ENCODE results near the gene DOCK10.

DNA sequence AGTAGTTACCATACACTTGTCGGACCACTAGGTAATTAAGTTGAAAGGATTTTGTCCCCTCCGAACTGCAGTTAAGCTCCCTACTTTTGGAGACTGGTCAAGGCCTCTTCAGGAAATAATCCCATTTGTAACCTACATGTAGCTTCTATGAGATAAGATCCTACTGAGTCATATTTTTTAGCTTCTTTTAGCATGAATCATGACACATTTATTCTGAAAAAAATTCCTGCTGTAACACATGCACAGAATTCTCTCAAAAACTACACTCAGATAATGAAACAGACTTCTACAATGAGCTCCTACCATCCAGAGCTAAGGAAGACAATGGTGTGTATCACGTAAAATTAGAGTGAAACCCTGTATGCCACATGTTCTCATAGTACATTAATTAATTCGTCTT lies 225.5 kb downstream of the DOCK10 start:
- TF ChIP-seq, protein P1, sequence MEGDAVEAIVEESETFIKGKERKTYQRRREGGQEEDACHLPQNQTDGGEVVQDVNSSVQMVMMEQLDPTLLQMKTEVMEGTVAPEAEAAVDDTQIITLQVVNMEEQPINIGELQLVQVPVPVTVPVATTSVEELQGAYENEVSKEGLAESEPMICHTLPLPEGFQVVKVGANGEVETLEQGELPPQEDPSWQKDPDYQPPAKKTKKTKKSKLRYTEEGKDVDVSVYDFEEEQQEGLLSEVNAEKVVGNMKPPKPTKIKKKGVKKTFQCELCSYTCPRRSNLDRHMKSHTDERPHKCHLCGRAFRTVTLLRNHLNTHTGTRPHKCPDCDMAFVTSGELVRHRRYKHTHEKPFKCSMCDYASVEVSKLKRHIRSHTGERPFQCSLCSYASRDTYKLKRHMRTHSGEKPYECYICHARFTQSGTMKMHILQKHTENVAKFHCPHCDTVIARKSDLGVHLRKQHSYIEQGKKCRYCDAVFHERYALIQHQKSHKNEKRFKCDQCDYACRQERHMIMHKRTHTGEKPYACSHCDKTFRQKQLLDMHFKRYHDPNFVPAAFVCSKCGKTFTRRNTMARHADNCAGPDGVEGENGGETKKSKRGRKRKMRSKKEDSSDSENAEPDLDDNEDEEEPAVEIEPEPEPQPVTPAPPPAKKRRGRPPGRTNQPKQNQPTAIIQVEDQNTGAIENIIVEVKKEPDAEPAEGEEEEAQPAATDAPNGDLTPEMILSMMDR (conservative IDR thresholded peaks at IDR 0.05): no peak
- no peak for TF ChIP-seq EZH2 (IDR thresholded peaks at IDR 0.05; ENCODE audit: low read depth)

Data from PC-9 (cell line).